Transverse colon (tissue), 4 donors: ENCODE data around the gene RNF169. TPM values are rescaled to one million over a fixed set of nuclear protein-coding genes. Genes with fewer than 3 reads are reported as not detected.
A peak's percentile ranks its signal among the peaks of the same experiment; 100 is the strongest.

ENCODE experiments used
- DNase-seq: peaks from one replicate; pipeline ENCODE4 v3.0.0-alpha.2; 2019
- H3K27ac ChIP-seq, 4 donors: fragments of 200-600 bp; sonication (generic); 2 replicates each; pipeline ENCODE4 v1.5.1; 2016 to 2018; ENCODE audit warnings: inconsistent platforms in 4 of 4
- H3K27me3 ChIP-seq: fragments of 200-600 bp; sonication (generic); 2 replicates; pipeline ENCODE4 v1.5.1; 2017; ENCODE audit warnings: inconsistent platforms
- H3K36me3 ChIP-seq, 4 donors: fragments of 200-600 bp; sonication (generic); 2 replicates each; pipeline ENCODE4 v1.5.1; 2017 to 2019; ENCODE audit warnings: inconsistent platforms in 4 of 4
- H3K4me1 ChIP-seq, 4 donors: fragments of 200-600 bp; sonication (generic); 2 replicates each; pipeline ENCODE4 v1.5.1; 2017 to 2020; ENCODE audit warnings: inconsistent platforms in 4 of 4
- H3K4me3 ChIP-seq, 4 donors: fragments of 200-600 bp; sonication (generic); 1 replicate in 1 of 4; 2 replicates in 3 of 4; pipeline versions ENCODE4 v1.5.1 to v1.6.1; 2017 to 2019; ENCODE audit warnings: inconsistent platforms in 4 of 4
- H3K9me3 ChIP-seq, 2 donors: fragments of 200-600 bp; sonication (generic); 2 replicates each; pipeline ENCODE4 v1.5.1; 2017 to 2019; ENCODE audit warnings: inconsistent platforms in 2 of 2
- EP300 ChIP-seq: sonication (generic); formaldehyde crosslinking; IDR thresholded peaks from one replicate; pipeline ENCODE4 v1.6.1; 2017; ENCODE audit warnings: antibody characterized with exemption, low read depth
- POLR2A ChIP-seq: fragments of 450-650 bp; IDR thresholded peaks from one replicate; pipeline ENCODE4 v1.6.1; 2016; ENCODE audit warnings: antibody characterized with exemption, mild to moderate bottlenecking, moderate library complexity
- POLR2AphosphoS5 ChIP-seq, 3 donors: sonication (generic); formaldehyde crosslinking; IDR thresholded peaks; one replicate each; pipeline ENCODE4 v1.6.1; 2016; ENCODE audit warnings: antibody characterized with exemption in 3 of 3
- WGBS, 2 donors: methylation state at CpG; one replicate each; pipeline ENCODE4 v1.1.5; 2018; ENCODE audit warnings: low coverage in 1 of 2; 5-methylcytosine and 5-hydroxymethylcytosine counted together
- in situ Hi-C, 4 donors: fragments of 200-750 bp; cut with MboI; loops; one replicate each; pipeline versions ENCODE4 v1.15.0 to v1.15.1; 2017; ENCODE audit warnings: low sequenced_read_pairs in 3 of 4, low pct_ligation_motif_present in 1 of 4, low pct_unique_long_range_greater_than_20kb in 1 of 4
- intact Hi-C: fragments of 100-400 bp; cut with DNase I; formaldehyde crosslinking; loops from one replicate; pipeline ENCODE4 v1.15.1; 2023; ENCODE audit warnings: low total_unique reads
- total RNA-seq, 4 donors: library from RNA; depleted of rRNA; stranded (reverse); fragments of >200 nt; gene quantifications; one replicate each; pipeline ENCODE4 v1.1.0, GENCODE V29; 2016
- TF ChIP-seq, protein P1 (sequence below), 5 experiments: fragments of 200-600 bp in 3 of 5; fragments of 450-650 bp in 2 of 5; sonication (generic) in 3 of 5; IDR thresholded peaks; 1 replicate in 2 of 5; 2 replicates in 3 of 5; pipeline ENCODE4 v1.5.1; 2016 to 2017; ENCODE audit warnings: antibody characterized with exemption in 5 of 5, inconsistent platforms in 3 of 5, mild to moderate bottlenecking in 2 of 5, moderate library complexity in 1 of 5

RNF169 gene
- total RNA-seq, 4 donors from 2014 or later = 15.1 to 22.4 (median 16.6) TPM

DNA sequence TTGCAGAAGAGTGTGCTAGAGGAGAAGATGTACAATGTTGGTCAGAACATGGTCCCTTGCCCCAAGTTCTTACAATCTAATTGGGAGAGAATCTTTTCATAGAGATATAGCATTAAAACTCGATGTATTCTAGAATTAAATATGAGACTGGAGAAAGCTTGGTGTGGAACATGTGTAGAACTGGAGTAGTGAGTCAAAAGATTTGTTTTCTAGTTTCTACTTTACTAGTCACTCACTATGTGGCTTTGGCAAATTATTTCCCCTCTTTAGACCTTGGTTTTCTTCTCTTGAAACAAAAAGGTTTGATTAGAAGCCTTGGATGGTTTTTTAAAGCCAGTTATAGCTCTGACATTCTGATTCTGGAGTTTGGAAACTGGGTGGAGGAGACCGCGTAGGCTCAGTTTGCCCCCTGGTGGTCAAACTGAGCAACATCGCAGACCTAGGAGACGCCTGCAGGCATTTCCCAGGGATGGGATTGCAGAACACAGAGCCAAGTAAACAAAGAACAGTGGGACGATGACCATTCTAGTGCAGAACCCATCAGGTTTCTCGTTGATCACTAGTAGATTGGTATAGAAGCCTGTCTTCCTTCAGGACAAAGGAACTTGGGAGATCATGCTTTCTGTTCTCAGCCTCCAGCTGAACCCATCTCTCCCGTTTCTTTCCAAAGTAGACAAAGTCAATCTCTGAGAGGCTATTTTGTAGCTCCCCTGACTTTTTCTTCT, 8.9 kb upstream of the RNF169 start:
- TF ChIP-seq POLR2AphosphoS5 (IDR thresholded peaks at IDR 0.05) = no peak
- TF ChIP-seq, protein P1, sequence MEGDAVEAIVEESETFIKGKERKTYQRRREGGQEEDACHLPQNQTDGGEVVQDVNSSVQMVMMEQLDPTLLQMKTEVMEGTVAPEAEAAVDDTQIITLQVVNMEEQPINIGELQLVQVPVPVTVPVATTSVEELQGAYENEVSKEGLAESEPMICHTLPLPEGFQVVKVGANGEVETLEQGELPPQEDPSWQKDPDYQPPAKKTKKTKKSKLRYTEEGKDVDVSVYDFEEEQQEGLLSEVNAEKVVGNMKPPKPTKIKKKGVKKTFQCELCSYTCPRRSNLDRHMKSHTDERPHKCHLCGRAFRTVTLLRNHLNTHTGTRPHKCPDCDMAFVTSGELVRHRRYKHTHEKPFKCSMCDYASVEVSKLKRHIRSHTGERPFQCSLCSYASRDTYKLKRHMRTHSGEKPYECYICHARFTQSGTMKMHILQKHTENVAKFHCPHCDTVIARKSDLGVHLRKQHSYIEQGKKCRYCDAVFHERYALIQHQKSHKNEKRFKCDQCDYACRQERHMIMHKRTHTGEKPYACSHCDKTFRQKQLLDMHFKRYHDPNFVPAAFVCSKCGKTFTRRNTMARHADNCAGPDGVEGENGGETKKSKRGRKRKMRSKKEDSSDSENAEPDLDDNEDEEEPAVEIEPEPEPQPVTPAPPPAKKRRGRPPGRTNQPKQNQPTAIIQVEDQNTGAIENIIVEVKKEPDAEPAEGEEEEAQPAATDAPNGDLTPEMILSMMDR (IDR thresholded peaks at IDR 0.05) = peak; percentile 74 to 90 (median 88)
- H3K36me3 ChIP-seq = no peaks in the 10 kb centered on the region
- intact Hi-C loops (loop anchor here (5.0 kb wide), 2 partner anchors 137 to 287 kb away; no protein-coding TSS in a partner anchor), in situ Hi-C loops (loop anchor here in 3 of 4 donors (25.0 kb wide), 2 partner anchors 127 to 277 kb away; partner anchors contain the start of gene KCNE3 (in 3 of the 3))
- DNase-seq = peak; percentile 45
- no peak overlapping the region for H3K27ac ChIP-seq
- H3K4me3 ChIP-seq = no peak overlapping the region
- H3K4me1 ChIP-seq = no peaks in the 10 kb centered on the region
- no peaks in the 10 kb centered on the region for H3K9me3 ChIP-seq
- peaks cover 11% of the 10 kb centered on the region for H3K27me3 ChIP-seq
- WGBS, 2 donors = 13 to 51% methylated on average over 2 to 8 of the region's 8 CpGs

GRCh38 chr11:74742070-74742469, 6.6 kb upstream of the RNF169 start:
- no peak overlapping the region for H3K4me3 ChIP-seq
- no peaks in the 10 kb centered on the region for H3K9me3 ChIP-seq
- H3K36me3 ChIP-seq = no peaks in the 10 kb centered on the region
- no peak overlapping the region for H3K27ac ChIP-seq
- DNase-seq = no peak
- 77% methylated on average over 2 to 4 of the region's 4 CpGs for WGBS, 2 donors
- in situ Hi-C loops = loop anchor here in 3 of 4 donors (25.0 kb wide), 2 partner anchors 130 to 280 kb away; partner anchors contain the start of gene KCNE3 (in 3 of the 3)
- TF ChIP-seq POLR2A (no peak), EP300 (no peak), POLR2AphosphoS5 (IDR thresholded peaks at IDR 0.05) (no peak)
- TF ChIP-seq, protein P1 (IDR thresholded peaks at IDR 0.05) = no peak
- intact Hi-C loops = no loop called here
- H3K4me1 ChIP-seq = no peaks in the 10 kb centered on the region
- H3K27me3 ChIP-seq = peaks cover 4% of the 10 kb centered on the region

DNA sequence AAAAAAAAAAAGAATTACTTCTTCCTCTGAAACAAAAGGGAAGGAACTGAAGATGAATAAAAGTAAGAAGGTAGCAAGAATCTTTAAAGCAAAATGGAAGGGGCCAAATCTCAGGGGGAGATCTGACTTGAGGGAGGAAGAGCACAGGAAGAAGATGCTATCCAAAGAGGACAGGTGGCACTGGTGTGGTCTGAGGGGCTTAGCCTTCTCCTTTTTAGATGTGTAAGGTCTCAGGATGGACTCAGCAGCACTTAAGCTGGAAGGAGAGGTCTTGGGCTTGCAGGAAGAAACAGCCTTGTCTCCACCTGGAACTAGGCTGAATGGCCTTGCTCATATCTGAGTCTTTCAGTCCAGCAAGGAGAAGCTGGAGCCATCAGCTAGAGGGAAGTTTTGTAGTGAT, 5.0 kb upstream of the RNF169 start:
- H3K27me3 ChIP-seq = no peaks in the 10 kb centered on the region
- H3K4me3 ChIP-seq = no peak overlapping the region
- in situ Hi-C loops = loop anchor here in 3 of 4 donors (25.0 kb wide), 2 partner anchors 131 to 281 kb away; partner anchors contain the start of gene KCNE3 (in 3 of the 3)
- intact Hi-C loops = no loop called here
- H3K36me3 ChIP-seq = no peaks in the 10 kb centered on the region
- H3K27ac ChIP-seq = no peak overlapping the region
- H3K4me1 ChIP-seq = peaks cover 4 to 6% (median 6%) of the 10 kb centered on the region in 4 donors
- H3K9me3 ChIP-seq = no peaks in the 10 kb centered on the region
- TF ChIP-seq POLR2AphosphoS5 (IDR thresholded peaks at IDR 0.05) = no peak
- TF ChIP-seq POLR2A = no peak
- TF ChIP-seq, protein P1 (IDR thresholded peaks at IDR 0.05) = no peak
- TF ChIP-seq EP300 = no peak
- no peak for DNase-seq

DNA sequence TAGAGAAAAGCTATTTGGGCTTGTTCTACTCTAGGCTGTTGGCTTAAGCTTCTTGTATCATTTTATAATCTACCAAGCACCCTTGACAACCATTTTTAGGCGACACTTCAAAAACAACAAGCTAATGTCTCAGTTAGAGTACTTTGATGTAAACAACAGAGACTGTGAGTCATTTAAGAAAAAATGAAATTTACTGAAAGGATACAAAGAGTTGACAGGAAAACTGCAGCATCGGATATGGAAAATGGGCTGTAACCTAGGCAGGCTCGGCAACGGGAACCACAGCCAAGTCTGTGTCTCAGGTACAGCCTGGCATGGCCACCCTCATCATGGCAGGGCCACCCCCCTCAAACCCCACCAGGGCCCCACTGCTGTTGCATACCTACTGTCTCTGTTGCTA, 4.4 kb upstream of the RNF169 start:
- in situ Hi-C loops = loop anchor here in 3 of 4 donors (25.0 kb wide), 2 partner anchors 132 to 282 kb away; partner anchors contain the start of gene KCNE3 (in 3 of the 3)
- intact Hi-C loops = no loop called here

More for the DNA sequence above, 4.4 kb upstream of the RNF169 start:
- TF ChIP-seq EP300 = no peak
- TF ChIP-seq POLR2A = no peak
- TF ChIP-seq, protein P1 (IDR thresholded peaks at IDR 0.05) = no peak
- TF ChIP-seq POLR2AphosphoS5 (IDR thresholded peaks at IDR 0.05) = no peak
- Histone ChIP-seq H3K27ac (no peak overlapping the region), H3K9me3 (no peaks in the 10 kb centered on the region), H3K36me3 (no peaks in the 10 kb centered on the region), H3K4me1 (peaks cover 4 to 6% (median 6%) of the 10 kb centered on the region in 4 donors), H3K27me3 (no peaks in the 10 kb centered on the region), H3K4me3 (no peak overlapping the region)
- no peak for DNase-seq
- WGBS, 2 donors = 56 to 66% methylated on average over 4 of the region's 4 CpGs
